ENCODE results near the gene MRPL4. TPM values are rescaled to one million over a fixed set of nuclear protein-coding genes. Genes with fewer than 3 reads are reported as not detected.

MRPL4 gene
- total RNA-seq, 1 experiment from 2014 or later = 99.3 TPM

GRCh38 chr19:10299545-10300458 lies 47.8 kb downstream of the MRPL4 start:
- no CpG with 5 or more reads among the region's 14 CpGs for WGBS (ENCODE audit: extremely low coverage, insufficient read length, low lambda C conversion rate)
- Histone ChIP-seq H2AK5ac (ENCODE audit: insufficient read length, low read length) (no peak overlapping the region), H3K23ac (ENCODE audit: insufficient read length, low read depth, low read length) (no peak overlapping the region), H3K9me3 (ENCODE audit: control insufficient read depth, low read depth, low read length) (no peaks in the 10 kb centered on the region), H3K27me3 (ENCODE audit: insufficient read depth, low read length) (peaks cover 13% of the 10 kb centered on the region; the same call in 1 of the 2 replicates), H2BK5ac (ENCODE audit: insufficient read length, low read length) (no peak overlapping the region), H2AFZ (ENCODE audit: low read length) (no peak overlapping the region), H3K14ac (ENCODE audit: insufficient read depth, low read length) (no peak overlapping the region), H4K20me1 (ENCODE audit: control insufficient read depth, insufficient read depth, insufficient read length) (no peaks in the 10 kb centered on the region), H3K9ac (ENCODE audit: extremely low read depth, insufficient read length, low read length) (no peak overlapping the region), H3K56ac (ENCODE audit: insufficient read length, low read depth, low read length) (no peak overlapping the region), H3K4me2 (ENCODE audit: insufficient read depth, insufficient read length, low read length) (no peak overlapping the region), H3K23me2 (ENCODE audit: insufficient read length, low read depth, low read length, poor library complexity, severe bottlenecking) (peaks cover 11% of the 10 kb centered on the region), H4K8ac (replicated peaks; ENCODE audit: insufficient read length, low read depth, low read length) (no peak overlapping the region), H2BK15ac (ENCODE audit: low read depth, low read length) (no peak overlapping the region), H3T11ph (ENCODE audit: low read length) (no peak overlapping the region), H3K4me1 (ENCODE audit: insufficient read depth, low read length) (no peaks in the 10 kb centered on the region), H2BK12ac (ENCODE audit: insufficient read length, low read depth, low read length) (no peak overlapping the region), H4K91ac (ENCODE audit: insufficient read length, low read depth, low read length) (no peak overlapping the region), H3K79me2 (ENCODE audit: insufficient read depth, low read length) (no peaks in the 10 kb centered on the region), H4K5ac (ENCODE audit: insufficient read length, low read depth, low read length) (no peak overlapping the region), H3K4ac (ENCODE audit: low read depth, low read length) (no peak overlapping the region), H3K18ac (ENCODE audit: insufficient read length, low read depth, low read length) (no peak overlapping the region), H2BK20ac (ENCODE audit: low read depth, low read length, poor library complexity, severe bottlenecking) (no peak overlapping the region), H2BK120ac (ENCODE audit: low read depth, low read length, poor library complexity, severe bottlenecking) (no peak overlapping the region), H3K79me1 (ENCODE audit: insufficient read depth, low read depth, low read length, poor library complexity, severe bottlenecking) (no peaks in the 10 kb centered on the region), H3K27ac (ENCODE audit: insufficient read length, low read depth, low read length) (no peak overlapping the region)
- peaks cover 4 to 8% of the 10 kb centered on the region in 2 experiments for H3K4me1 Mint-ChIP-seq
- no peaks in the 10 kb centered on the region for H3K9me3 Mint-ChIP-seq
- no peak for DNase-seq
- no peak for TF ChIP-seq CTCF (conservative IDR thresholded peaks at IDR 0.05)
- H3K36me3 Mint-ChIP-seq (ENCODE audit: insufficient read depth in 1 of 3, low read depth in 3 of 3) = peaks cover 0 to 9% (median 5%) of the 10 kb centered on the region in 3 experiments; a peak in 5 of 7 replicates
- peak overlapping the region in 1 of 2 experiments; percentile 29; a peak in 2 of 5 replicates for H3K4me3 Mint-ChIP-seq
- H3K27ac Mint-ChIP-seq = no peak overlapping the region
- H3K27me3 Mint-ChIP-seq (ENCODE audit: low read depth) = peaks cover 55% of the 10 kb centered on the region

All from H9 (cell line).